SK-N-SH (cell line): ENCODE data around the gene INPP5B.

ENCODE experiments used
- ELF1 ChIP-seq: IDR thresholded peaks from 2 replicates; pipeline ENCODE4 v1.4.0; 2012
- EP300 ChIP-seq, 2 experiments: IDR thresholded peaks; 2 replicates each; pipeline versions ENCODE4 v1.4.0 to v1.6.1; 2012; ENCODE audit warnings: borderline replicate concordance in 1 of 2, low read depth in 1 of 2, low read length in 1 of 2
- EZH2phosphoT487 ChIP-seq: fragments of 200-600 bp; sonication (generic); IDR thresholded peaks from 2 replicates; pipeline ENCODE4 v1.6.1; 2017; ENCODE audit warnings: low read depth, mixed run types, mild to moderate bottlenecking, antibody characterized with exemption, moderate library complexity, borderline replicate concordance
- FOXM1 ChIP-seq: IDR thresholded peaks from 2 replicates; pipeline ENCODE4 v1.4.0; 2012; ENCODE audit warnings: low read depth, mild to moderate bottlenecking
- GABPA ChIP-seq: IDR thresholded peaks from 2 replicates; pipeline ENCODE4 v1.4.0; 2012; ENCODE audit warnings: low read depth, mild to moderate bottlenecking
- MXI1 ChIP-seq: IDR thresholded peaks from 2 replicates; pipeline ENCODE4 v1.6.1; 2012; ENCODE audit warnings: mild to moderate bottlenecking, low read depth, low read length, improper control_type of control experiment
- POLR2AphosphoS5 ChIP-seq: IDR thresholded peaks from 2 replicates; pipeline ENCODE4 v1.6.1; 2012; ENCODE audit warnings: low read depth, low read length
- SIN3A ChIP-seq: IDR thresholded peaks from 2 replicates; pipeline ENCODE4 v1.6.1; 2012; ENCODE audit warnings: low read depth, mild to moderate bottlenecking, low read length, moderate library complexity, borderline replicate concordance
- SMC3 ChIP-seq: IDR thresholded peaks from 2 replicates; pipeline ENCODE4 v1.6.1; 2012; ENCODE audit warnings: low read depth, low read length, improper control_type of control experiment
- TEAD4 ChIP-seq: IDR thresholded peaks from 2 replicates; pipeline ENCODE4 v1.4.0; 2012; ENCODE audit warnings: mild to moderate bottlenecking, borderline replicate concordance; ENCODE audit not compliant: insufficient read depth
- YY1 ChIP-seq: IDR thresholded peaks from 2 replicates; pipeline ENCODE4 v1.4.0; 2012; ENCODE audit warnings: low read depth, mild to moderate bottlenecking
- TF ChIP-seq, protein P1 (sequence below): IDR thresholded peaks from 2 replicates; pipeline ENCODE4 v1.6.1; 2012; ENCODE audit warnings: mild to moderate bottlenecking, low read depth, low read length, moderate library complexity
- TF ChIP-seq, protein P2 (sequence below): fragments of 200-600 bp; sonication (generic); IDR thresholded peaks from 2 replicates; pipeline ENCODE4 v1.6.1; 2017; ENCODE audit warnings: antibody characterized with exemption, mild to moderate bottlenecking, moderate library complexity
- TF ChIP-seq, protein P3 (sequence below): IDR thresholded peaks from 2 replicates; pipeline ENCODE4; 2012

DNA sequence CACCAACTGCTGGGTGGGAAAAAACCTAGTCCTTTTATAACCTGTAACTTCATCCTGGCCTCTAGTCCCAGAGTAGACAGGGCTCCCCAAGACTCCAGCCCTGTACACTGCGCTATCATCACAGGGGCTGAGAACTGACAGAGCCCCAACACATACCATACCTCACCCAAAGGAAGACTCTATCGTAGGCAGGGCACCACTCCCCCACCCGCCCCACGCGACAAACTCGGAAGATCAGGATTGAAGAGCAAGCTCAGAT, 15.8 kb downstream of the INPP5B start:
- TF ChIP-seq EP300 (IDR thresholded peaks at IDR 0.05; ENCODE audit: borderline replicate concordance in 1 of 2, low read depth in 1 of 2, low read length in 1 of 2) = no peak
- TF ChIP-seq, protein P1, sequence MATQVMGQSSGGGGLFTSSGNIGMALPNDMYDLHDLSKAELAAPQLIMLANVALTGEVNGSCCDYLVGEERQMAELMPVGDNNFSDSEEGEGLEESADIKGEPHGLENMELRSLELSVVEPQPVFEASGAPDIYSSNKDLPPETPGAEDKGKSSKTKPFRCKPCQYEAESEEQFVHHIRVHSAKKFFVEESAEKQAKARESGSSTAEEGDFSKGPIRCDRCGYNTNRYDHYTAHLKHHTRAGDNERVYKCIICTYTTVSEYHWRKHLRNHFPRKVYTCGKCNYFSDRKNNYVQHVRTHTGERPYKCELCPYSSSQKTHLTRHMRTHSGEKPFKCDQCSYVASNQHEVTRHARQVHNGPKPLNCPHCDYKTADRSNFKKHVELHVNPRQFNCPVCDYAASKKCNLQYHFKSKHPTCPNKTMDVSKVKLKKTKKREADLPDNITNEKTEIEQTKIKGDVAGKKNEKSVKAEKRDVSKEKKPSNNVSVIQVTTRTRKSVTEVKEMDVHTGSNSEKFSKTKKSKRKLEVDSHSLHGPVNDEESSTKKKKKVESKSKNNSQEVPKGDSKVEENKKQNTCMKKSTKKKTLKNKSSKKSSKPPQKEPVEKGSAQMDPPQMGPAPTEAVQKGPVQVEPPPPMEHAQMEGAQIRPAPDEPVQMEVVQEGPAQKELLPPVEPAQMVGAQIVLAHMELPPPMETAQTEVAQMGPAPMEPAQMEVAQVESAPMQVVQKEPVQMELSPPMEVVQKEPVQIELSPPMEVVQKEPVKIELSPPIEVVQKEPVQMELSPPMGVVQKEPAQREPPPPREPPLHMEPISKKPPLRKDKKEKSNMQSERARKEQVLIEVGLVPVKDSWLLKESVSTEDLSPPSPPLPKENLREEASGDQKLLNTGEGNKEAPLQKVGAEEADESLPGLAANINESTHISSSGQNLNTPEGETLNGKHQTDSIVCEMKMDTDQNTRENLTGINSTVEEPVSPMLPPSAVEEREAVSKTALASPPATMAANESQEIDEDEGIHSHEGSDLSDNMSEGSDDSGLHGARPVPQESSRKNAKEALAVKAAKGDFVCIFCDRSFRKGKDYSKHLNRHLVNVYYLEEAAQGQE = no peak
- no peak for TF ChIP-seq EZH2phosphoT487
- TF ChIP-seq, protein P2, sequence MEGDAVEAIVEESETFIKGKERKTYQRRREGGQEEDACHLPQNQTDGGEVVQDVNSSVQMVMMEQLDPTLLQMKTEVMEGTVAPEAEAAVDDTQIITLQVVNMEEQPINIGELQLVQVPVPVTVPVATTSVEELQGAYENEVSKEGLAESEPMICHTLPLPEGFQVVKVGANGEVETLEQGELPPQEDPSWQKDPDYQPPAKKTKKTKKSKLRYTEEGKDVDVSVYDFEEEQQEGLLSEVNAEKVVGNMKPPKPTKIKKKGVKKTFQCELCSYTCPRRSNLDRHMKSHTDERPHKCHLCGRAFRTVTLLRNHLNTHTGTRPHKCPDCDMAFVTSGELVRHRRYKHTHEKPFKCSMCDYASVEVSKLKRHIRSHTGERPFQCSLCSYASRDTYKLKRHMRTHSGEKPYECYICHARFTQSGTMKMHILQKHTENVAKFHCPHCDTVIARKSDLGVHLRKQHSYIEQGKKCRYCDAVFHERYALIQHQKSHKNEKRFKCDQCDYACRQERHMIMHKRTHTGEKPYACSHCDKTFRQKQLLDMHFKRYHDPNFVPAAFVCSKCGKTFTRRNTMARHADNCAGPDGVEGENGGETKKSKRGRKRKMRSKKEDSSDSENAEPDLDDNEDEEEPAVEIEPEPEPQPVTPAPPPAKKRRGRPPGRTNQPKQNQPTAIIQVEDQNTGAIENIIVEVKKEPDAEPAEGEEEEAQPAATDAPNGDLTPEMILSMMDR = no peak
- no peak for TF ChIP-seq POLR2AphosphoS5
- no peak for TF ChIP-seq SMC3
- no peak for TF ChIP-seq TEAD4
- TF ChIP-seq FOXM1 = no peak
- TF ChIP-seq MXI1 = no peak
- TF ChIP-seq SIN3A = no peak
- no peak for TF ChIP-seq GABPA
- TF ChIP-seq, protein P3, sequence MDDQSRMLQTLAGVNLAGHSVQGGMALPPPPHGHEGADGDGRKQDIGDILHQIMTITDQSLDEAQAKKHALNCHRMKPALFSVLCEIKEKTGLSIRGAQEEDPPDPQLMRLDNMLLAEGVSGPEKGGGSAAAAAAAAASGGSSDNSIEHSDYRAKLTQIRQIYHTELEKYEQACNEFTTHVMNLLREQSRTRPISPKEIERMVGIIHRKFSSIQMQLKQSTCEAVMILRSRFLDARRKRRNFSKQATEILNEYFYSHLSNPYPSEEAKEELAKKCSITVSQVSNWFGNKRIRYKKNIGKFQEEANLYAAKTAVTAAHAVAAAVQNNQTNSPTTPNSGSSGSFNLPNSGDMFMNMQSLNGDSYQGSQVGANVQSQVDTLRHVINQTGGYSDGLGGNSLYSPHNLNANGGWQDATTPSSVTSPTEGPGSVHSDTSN = no peak
- TF ChIP-seq ELF1 = no peak
- TF ChIP-seq YY1 = no peak
